ENCODE results near the gene AP3S2.

The AP3S2 gene

DNA sequence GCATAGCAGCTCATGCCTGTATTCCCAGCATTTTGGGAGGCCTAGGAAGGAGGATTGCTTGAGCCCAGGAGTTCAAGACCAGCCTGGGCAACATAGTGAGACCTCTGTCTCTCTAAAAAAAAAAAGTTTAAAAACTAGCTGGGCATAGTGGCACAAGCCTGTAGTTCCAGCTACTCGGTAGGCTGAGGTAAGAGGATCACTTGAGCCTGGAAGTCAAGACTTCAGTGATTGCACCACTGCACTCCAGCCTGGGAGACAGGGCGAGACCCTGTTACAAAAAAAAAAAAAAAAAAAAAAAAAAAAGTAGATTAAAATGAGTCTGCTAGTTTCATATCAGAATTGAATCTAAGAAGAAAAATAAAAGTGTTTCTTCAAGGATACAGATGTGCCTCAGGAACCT is 46.7 kb downstream of the AP3S2 start:
- no peaks in the 10 kb centered on the region for H4K20me1 ChIP-seq (ENCODE audit: insufficient read depth)
- H2AFZ ChIP-seq (ENCODE audit: low read depth): no peak overlapping the region
- H3K4me3 ChIP-seq (IDR thresholded peaks at IDR 0.05; ENCODE audit: insufficient read depth, low read depth, low read length): no peak overlapping the region
- H3K27me3 ChIP-seq (ENCODE audit: insufficient read depth, low read depth): no peaks in the 10 kb centered on the region
- no peak overlapping the region for H3K4me2 ChIP-seq
- H3K9ac ChIP-seq: no peak overlapping the region
- H3K79me2 ChIP-seq (ENCODE audit: insufficient read depth, low read depth): no peaks in the 10 kb centered on the region
- TF ChIP-seq, protein P1, sequence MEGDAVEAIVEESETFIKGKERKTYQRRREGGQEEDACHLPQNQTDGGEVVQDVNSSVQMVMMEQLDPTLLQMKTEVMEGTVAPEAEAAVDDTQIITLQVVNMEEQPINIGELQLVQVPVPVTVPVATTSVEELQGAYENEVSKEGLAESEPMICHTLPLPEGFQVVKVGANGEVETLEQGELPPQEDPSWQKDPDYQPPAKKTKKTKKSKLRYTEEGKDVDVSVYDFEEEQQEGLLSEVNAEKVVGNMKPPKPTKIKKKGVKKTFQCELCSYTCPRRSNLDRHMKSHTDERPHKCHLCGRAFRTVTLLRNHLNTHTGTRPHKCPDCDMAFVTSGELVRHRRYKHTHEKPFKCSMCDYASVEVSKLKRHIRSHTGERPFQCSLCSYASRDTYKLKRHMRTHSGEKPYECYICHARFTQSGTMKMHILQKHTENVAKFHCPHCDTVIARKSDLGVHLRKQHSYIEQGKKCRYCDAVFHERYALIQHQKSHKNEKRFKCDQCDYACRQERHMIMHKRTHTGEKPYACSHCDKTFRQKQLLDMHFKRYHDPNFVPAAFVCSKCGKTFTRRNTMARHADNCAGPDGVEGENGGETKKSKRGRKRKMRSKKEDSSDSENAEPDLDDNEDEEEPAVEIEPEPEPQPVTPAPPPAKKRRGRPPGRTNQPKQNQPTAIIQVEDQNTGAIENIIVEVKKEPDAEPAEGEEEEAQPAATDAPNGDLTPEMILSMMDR (conservative IDR thresholded peaks at IDR 0.05; ENCODE audit: low read depth, low read length): no peak
- H3K27ac ChIP-seq: no peak overlapping the region
- H3K4me1 ChIP-seq (ENCODE audit: low read depth, poor library complexity, severe bottlenecking): peaks cover 54% of the 10 kb centered on the region
- no peaks in the 10 kb centered on the region for H3K36me3 ChIP-seq (ENCODE audit: insufficient read depth)

DNA sequence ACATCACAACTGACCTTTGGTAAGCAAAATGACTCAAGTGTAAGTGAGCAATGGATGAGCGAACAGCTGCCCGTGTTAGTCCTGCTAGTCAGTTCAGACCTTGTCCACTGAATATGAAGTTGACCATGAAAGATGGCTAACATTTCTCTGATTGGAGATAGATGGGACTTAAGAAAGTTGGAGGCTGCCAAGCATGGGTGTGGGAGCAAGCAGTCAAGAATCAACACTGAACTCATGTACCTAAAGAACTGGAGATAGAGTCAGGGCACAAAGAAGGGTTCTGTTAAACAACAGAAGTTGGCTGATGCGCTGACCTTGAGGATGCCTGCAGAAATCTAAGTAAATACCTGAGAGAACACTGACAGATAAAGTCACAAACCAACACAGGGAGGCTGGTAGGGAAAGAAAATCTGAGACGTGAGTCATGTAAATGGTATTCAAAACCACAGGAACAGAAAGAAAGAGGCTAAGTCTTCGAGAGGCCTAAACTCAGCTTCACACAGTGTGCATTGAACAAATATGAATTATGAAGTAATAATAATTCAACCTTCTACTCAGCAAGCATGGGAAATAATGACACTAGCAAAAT is 48.4 kb downstream of the AP3S2 start:
- TF ChIP-seq, protein P1 (conservative IDR thresholded peaks at IDR 0.05; ENCODE audit: low read depth, low read length): no peak
- no peaks in the 10 kb centered on the region for H3K79me2 ChIP-seq (ENCODE audit: insufficient read depth, low read depth)
- peaks cover 52% of the 10 kb centered on the region for H3K4me1 ChIP-seq (ENCODE audit: low read depth, poor library complexity, severe bottlenecking)
- peak overlapping the region; percentile 66 for H3K4me2 ChIP-seq
- no peaks in the 10 kb centered on the region for H3K36me3 ChIP-seq (ENCODE audit: insufficient read depth)
- no peaks in the 10 kb centered on the region for H3K27me3 ChIP-seq (ENCODE audit: insufficient read depth, low read depth)
- peak overlapping the region; percentile 37 for H3K27ac ChIP-seq
- H3K4me3 ChIP-seq (IDR thresholded peaks at IDR 0.05; ENCODE audit: insufficient read depth, low read depth, low read length): no peak overlapping the region
- no peak overlapping the region for H2AFZ ChIP-seq (ENCODE audit: low read depth)
- no peaks in the 10 kb centered on the region for H4K20me1 ChIP-seq (ENCODE audit: insufficient read depth)
- H3K9ac ChIP-seq: no peak overlapping the region

DNA sequence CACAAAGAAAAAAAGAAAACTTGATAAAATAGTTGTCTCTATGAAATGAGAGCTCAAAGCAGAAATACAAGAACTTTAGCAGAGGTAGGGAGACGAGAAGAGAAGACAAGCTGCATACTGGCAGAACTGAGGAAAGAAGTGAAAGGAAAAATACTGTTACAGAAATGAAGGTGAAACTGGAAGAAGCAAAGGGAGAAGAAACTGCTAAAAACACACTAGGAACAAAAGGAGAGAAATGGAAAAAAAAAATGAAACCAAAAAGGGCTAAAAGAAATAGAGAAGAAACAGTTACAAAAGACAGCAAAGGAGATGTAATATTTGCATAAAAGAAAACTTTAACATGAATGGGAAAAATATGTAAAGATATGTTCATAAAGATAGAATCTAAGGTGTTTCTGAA is 51.8 kb downstream of the AP3S2 start:
- Histone ChIP-seq H3K36me3 (ENCODE audit: insufficient read depth) (no peaks in the 10 kb centered on the region), H3K27me3 (ENCODE audit: insufficient read depth, low read depth) (no peaks in the 10 kb centered on the region), H3K4me2 (no peak overlapping the region), H3K4me1 (ENCODE audit: low read depth, poor library complexity, severe bottlenecking) (peaks cover 82% of the 10 kb centered on the region), H3K27ac (no peak overlapping the region), H3K4me3 (IDR thresholded peaks at IDR 0.05; ENCODE audit: insufficient read depth, low read depth, low read length) (no peak overlapping the region), H4K20me1 (ENCODE audit: insufficient read depth) (no peaks in the 10 kb centered on the region), H3K79me2 (ENCODE audit: insufficient read depth, low read depth) (no peaks in the 10 kb centered on the region), H2AFZ (ENCODE audit: low read depth) (no peak overlapping the region), H3K9ac (no peak overlapping the region)
- TF ChIP-seq, protein P1 (conservative IDR thresholded peaks at IDR 0.05; ENCODE audit: low read depth, low read length): no peak

DNA sequence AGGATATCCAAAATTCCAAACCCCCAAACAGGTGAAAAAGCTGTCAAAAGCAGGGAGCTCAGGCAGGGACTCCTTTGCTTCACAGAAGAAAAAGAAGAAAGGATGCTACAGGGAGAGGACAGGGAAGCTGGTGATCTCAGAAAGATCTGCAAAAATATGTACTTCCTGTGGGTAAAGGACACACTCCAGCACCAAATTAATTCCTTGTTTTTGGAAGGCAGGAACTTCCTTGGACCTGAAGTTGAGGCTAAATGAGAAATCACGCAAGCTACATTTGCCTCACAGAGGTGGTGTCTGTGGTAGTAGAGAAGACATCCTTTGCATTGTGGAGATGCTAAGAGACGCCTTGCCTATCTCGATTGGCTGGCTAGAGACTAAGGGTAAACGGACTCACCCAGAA is 52.5 kb downstream of the AP3S2 start:
- H3K79me2 ChIP-seq (ENCODE audit: insufficient read depth, low read depth): no peaks in the 10 kb centered on the region
- no peak overlapping the region for H2AFZ ChIP-seq (ENCODE audit: low read depth)
- H3K4me2 ChIP-seq: no peak overlapping the region
- no peaks in the 10 kb centered on the region for H3K27me3 ChIP-seq (ENCODE audit: insufficient read depth, low read depth)
- no peaks in the 10 kb centered on the region for H3K36me3 ChIP-seq (ENCODE audit: insufficient read depth)
- H3K27ac ChIP-seq: no peak overlapping the region
- peaks cover 76% of the 10 kb centered on the region for H3K4me1 ChIP-seq (ENCODE audit: low read depth, poor library complexity, severe bottlenecking)
- H4K20me1 ChIP-seq (ENCODE audit: insufficient read depth): no peaks in the 10 kb centered on the region
- no peak overlapping the region for H3K4me3 ChIP-seq (IDR thresholded peaks at IDR 0.05; ENCODE audit: insufficient read depth, low read depth, low read length)
- H3K9ac ChIP-seq: no peak overlapping the region
- TF ChIP-seq, protein P1 (conservative IDR thresholded peaks at IDR 0.05; ENCODE audit: low read depth, low read length): no peak
